ENCODE results near the gene RYR2. TPM values are rescaled to one million over a fixed set of nuclear protein-coding genes. Genes with fewer than 3 reads are reported as not detected.

Gene RYR2
- total RNA-seq, 4 donors from 2014 or later, result 0.88 to 8.4 (median 5.5) TPM

DNA sequence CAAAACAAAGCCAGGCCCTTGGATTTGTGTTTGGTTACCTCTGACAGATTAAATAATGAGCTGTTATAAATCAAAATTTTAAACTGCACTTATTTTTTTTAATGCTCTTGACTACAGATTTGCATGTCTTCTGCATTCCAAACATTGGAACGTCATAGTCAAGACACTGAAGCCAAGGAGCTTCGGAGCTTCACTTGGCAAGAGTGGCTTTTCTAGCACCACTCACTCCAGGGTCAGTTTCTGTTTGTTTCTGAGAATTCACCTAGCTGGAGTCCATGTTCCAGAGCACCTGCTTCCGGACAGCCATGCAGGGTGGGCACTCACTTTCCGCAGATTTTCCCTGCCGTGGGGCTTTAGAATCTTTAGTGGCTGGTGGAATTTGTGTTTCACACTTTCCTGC, 645.8 kb downstream of the RYR2 start:
- Histone ChIP-seq H3K9me3 (no peaks in the 10 kb centered on the region), H3K36me3 (no peaks in the 10 kb centered on the region), H3K27ac (no peak overlapping the region), H3K27me3 (no peaks in the 10 kb centered on the region), H3K4me3 (no peak overlapping the region), H3K4me1 (no peaks in the 10 kb centered on the region)
- no peak for TF ChIP-seq POLR2A (IDR thresholded peaks at IDR 0.05)
- TF ChIP-seq, protein P1, sequence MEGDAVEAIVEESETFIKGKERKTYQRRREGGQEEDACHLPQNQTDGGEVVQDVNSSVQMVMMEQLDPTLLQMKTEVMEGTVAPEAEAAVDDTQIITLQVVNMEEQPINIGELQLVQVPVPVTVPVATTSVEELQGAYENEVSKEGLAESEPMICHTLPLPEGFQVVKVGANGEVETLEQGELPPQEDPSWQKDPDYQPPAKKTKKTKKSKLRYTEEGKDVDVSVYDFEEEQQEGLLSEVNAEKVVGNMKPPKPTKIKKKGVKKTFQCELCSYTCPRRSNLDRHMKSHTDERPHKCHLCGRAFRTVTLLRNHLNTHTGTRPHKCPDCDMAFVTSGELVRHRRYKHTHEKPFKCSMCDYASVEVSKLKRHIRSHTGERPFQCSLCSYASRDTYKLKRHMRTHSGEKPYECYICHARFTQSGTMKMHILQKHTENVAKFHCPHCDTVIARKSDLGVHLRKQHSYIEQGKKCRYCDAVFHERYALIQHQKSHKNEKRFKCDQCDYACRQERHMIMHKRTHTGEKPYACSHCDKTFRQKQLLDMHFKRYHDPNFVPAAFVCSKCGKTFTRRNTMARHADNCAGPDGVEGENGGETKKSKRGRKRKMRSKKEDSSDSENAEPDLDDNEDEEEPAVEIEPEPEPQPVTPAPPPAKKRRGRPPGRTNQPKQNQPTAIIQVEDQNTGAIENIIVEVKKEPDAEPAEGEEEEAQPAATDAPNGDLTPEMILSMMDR (IDR thresholded peaks at IDR 0.05), result no peak
- intact Hi-C loops (cut with DNase I; ENCODE audit: low total_unique reads), result no loop called here
- no peak for DNase-seq

DNA sequence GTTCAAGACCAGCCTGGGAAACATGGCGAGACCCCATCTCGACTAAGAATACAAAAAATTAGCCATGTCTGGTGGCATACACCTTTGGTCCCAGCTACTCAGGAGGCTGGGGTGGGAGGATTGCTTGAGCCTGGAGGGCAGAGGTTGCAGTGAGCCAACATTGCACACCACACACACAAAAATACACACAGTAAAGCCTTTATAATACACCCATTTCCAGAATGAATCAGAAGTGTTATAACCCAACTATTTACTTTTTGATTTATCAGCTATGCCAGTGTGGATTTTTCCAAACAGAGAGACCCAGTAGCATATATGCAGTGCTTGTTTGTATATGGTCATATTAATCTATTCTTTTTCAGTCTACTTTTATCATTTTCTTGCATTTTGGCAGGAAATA, 648.7 kb downstream of the RYR2 start:
- H3K9me3 ChIP-seq, result no peaks in the 10 kb centered on the region
- TF ChIP-seq POLR2A (IDR thresholded peaks at IDR 0.05), result no peak
- TF ChIP-seq, protein P1 (IDR thresholded peaks at IDR 0.05), result no peak
- intact Hi-C loops (cut with DNase I; ENCODE audit: low total_unique reads), result no loop called here

DNA sequence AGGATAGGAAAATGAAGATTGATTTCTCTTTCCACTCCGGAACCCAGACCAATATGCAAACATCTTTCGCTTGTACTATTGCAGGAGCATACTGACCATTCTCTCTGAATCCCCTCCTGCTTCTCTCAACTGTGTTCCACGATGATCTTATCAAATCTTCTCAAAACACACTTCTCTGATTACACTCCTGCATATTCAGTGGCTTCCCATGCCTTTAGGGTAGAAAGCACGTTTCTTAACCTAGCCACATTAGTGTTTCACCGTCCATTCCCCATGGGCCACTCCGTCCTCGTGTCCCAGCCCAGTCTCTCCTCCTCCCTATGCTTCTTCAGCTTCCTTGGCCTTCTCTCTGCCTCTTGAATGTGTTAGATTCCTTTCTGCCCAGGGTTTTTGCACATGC, 650.3 kb downstream of the RYR2 start:
- no peak for DNase-seq
- Histone ChIP-seq H3K27ac (no peak overlapping the region), H3K36me3 (no peaks in the 10 kb centered on the region), H3K9me3 (no peaks in the 10 kb centered on the region), H3K4me1 (no peaks in the 10 kb centered on the region), H3K27me3 (no peaks in the 10 kb centered on the region), H3K4me3 (no peak overlapping the region)
- TF ChIP-seq, protein P1 (IDR thresholded peaks at IDR 0.05), result no peak
- TF ChIP-seq POLR2A (IDR thresholded peaks at IDR 0.05), result no peak
- intact Hi-C loops (cut with DNase I; ENCODE audit: low total_unique reads), result no loop called here

More for the DNA sequence above, 648.7 kb downstream of the RYR2 start:
- Histone ChIP-seq H3K27ac (no peak overlapping the region), H3K4me1 (no peaks in the 10 kb centered on the region), H3K4me3 (no peak overlapping the region), H3K27me3 (no peaks in the 10 kb centered on the region), H3K36me3 (no peaks in the 10 kb centered on the region)
- DNase-seq, result no peak

DNA sequence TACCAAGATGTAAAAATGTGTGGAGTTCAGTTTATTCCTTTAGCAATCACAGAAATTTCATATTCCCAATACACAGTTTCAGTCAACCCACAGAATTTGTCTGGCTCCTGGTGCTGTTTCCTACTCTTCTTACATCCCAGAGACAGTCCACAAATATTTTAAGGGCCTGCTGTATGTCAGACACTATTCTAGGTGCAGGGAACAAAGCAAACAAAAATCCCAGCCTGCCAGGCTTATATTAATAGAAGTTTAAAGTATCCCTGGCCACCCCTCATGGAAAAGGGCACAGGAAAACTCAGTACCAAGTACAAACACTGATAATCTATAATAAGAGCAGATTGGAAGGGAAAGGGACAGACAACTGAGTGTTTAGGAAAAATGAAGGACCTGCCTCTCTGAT, 653.9 kb downstream of the RYR2 start:
- no peak for DNase-seq
- no peak overlapping the region for H3K4me3 ChIP-seq
- H3K9me3 ChIP-seq, result no peaks in the 10 kb centered on the region
- intact Hi-C loops (cut with DNase I; ENCODE audit: low total_unique reads), result no loop called here
- no peaks in the 10 kb centered on the region for H3K4me1 ChIP-seq
- no peaks in the 10 kb centered on the region for H3K27me3 ChIP-seq
- TF ChIP-seq POLR2A (IDR thresholded peaks at IDR 0.05), result no peak
- TF ChIP-seq, protein P1 (IDR thresholded peaks at IDR 0.05), result no peak
- H3K36me3 ChIP-seq, result no peaks in the 10 kb centered on the region
- H3K27ac ChIP-seq, result no peak overlapping the region

DNA sequence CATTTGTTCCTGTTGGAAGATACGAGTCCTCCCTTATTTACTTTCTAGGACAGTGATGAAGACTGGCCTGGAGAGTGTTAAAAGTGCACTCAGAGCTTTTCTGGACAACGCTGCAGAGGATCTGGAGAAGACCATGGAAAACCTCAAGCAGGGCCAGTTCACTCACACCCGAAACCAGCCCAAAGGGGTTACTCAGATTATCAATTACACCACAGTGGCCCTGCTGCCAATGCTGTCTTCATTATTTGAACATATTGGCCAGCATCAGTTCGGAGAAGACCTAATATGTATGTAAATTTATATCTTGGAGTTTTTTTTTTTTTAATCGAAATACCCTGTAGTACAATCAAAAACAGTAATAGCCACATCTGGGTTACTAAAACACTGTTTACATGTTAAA, 658.2 kb downstream of the RYR2 start:
- intact Hi-C loops (cut with DNase I; ENCODE audit: low total_unique reads), result no loop called here
- no peaks in the 10 kb centered on the region for H3K36me3 ChIP-seq
- H3K9me3 ChIP-seq, result no peaks in the 10 kb centered on the region
- H3K27ac ChIP-seq, result no peak overlapping the region
- H3K27me3 ChIP-seq, result peaks cover 0 to 5% of the 10 kb centered on the region in 2 donors
- no peak for DNase-seq
- H3K4me1 ChIP-seq, result no peaks in the 10 kb centered on the region
- TF ChIP-seq POLR2A (IDR thresholded peaks at IDR 0.05), result no peak
- TF ChIP-seq, protein P1 (IDR thresholded peaks at IDR 0.05), result no peak
- no peak overlapping the region for H3K4me3 ChIP-seq
